ENCODE results near the gene AMDHD2.

DNA sequence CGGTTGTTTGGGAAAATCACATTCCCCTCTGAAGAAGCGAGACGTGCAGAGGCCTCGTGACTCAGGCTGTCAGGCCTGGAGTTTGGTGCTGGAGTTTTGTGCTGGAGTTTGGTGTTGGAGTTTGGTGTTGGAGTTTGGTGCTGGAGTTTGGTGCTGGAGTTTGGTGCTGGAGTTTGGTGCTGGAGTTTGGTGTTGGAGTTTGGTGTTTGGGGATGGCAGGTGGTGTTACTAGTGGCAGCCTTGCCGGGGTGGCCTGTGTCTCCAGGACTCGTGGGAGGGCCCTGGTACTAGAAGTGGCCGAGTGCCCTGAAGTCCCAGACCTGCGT lies 32.7 kb upstream of the AMDHD2 start:
- TF ChIP-seq CTCF (conservative IDR thresholded peaks at IDR 0.05; ENCODE audit: low read depth in 2 of 2), result no peak
- TF ChIP-seq, protein P1, sequence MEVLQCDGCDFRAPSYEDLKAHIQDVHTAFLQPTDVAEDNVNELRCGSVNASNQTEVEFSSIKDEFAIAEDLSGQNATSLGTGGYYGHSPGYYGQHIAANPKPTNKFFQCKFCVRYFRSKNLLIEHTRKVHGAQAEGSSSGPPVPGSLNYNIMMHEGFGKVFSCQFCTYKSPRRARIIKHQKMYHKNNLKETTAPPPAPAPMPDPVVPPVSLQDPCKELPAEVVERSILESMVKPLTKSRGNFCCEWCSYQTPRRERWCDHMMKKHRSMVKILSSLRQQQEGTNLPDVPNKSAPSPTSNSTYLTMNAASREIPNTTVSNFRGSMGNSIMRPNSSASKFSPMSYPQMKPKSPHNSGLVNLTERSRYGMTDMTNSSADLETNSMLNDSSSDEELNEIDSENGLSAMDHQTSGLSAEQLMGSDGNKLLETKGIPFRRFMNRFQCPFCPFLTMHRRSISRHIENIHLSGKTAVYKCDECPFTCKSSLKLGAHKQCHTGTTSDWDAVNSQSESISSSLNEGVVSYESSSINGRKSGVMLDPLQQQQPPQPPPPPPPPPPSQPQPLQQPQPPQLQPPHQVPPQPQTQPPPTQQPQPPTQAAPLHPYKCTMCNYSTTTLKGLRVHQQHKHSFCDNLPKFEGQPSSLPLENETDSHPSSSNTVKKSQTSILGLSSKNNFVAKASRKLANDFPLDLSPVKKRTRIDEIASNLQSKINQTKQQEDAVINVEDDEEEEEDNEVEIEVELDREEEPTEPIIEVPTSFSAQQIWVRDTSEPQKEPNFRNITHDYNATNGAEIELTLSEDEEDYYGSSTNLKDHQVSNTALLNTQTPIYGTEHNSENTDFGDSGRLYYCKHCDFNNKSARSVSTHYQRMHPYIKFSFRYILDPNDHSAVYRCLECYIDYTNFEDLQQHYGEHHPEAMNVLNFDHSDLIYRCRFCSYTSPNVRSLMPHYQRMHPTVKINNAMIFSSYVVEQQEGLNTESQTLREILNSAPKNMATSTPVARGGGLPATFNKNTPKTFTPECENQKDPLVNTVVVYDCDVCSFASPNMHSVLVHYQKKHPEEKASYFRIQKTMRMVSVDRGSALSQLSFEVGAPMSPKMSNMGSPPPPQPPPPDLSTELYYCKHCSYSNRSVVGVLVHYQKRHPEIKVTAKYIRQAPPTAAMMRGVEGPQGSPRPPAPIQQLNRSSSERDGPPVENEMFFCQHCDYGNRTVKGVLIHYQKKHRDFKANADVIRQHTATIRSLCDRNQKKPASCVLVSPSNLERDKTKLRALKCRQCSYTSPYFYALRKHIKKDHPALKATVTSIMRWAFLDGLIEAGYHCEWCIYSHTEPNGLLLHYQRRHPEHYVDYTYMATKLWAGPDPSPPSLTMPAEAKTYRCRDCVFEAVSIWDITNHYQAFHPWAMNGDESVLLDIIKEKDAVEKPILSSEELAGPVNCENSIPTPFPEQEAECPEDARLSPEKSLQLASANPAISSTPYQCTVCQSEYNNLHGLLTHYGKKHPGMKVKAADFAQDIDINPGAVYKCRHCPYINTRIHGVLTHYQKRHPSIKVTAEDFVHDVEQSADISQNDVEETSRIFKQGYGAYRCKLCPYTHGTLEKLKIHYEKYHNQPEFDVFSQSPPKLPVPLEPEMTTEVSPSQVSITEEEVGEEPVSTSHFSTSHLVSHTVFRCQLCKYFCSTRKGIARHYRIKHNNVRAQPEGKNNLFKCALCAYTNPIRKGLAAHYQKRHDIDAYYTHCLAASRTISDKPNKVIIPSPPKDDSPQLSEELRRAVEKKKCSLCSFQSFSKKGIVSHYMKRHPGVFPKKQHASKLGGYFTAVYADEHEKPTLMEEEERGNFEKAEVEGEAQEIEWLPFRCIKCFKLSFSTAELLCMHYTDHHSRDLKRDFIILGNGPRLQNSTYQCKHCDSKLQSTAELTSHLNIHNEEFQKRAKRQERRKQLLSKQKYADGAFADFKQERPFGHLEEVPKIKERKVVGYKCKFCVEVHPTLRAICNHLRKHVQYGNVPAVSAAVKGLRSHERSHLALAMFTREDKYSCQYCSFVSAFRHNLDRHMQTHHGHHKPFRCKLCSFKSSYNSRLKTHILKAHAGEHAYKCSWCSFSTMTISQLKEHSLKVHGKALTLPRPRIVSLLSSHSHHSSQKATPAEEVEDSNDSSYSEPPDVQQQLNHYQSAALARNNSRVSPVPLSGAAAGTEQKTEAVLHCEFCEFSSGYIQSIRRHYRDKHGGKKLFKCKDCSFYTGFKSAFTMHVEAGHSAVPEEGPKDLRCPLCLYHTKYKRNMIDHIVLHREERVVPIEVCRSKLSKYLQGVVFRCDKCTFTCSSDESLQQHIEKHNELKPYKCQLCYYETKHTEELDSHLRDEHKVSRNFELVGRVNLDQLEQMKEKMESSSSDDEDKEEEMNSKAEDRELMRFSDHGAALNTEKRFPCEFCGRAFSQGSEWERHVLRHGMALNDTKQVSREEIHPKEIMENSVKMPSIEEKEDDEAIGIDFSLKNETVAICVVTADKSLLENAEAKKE (CRISPR knock-in tag; IDR thresholded peaks at IDR 0.05), result no peak
- TF ChIP-seq CREB1 (CRISPR knock-in tag; IDR thresholded peaks at IDR 0.05; ENCODE audit: low read depth), result no peak
- TF ChIP-seq EZH2phosphoT487 (IDR thresholded peaks at IDR 0.05; ENCODE audit: unreplicated experiment), result no peak
- TF ChIP-seq EZH2 (IDR thresholded peaks at IDR 0.05; ENCODE audit: low read depth, unreplicated experiment), result no peak
- TF ChIP-seq POLR2AphosphoS5 (IDR thresholded peaks at IDR 0.05; ENCODE audit: low read depth), result no peak
- no peak for TF ChIP-seq REST (IDR thresholded peaks at IDR 0.05; ENCODE audit: unreplicated experiment)
- TF ChIP-seq ZNF114 (CRISPR knock-in tag; IDR thresholded peaks at IDR 0.05), result no peak
- TF ChIP-seq, protein P2, sequence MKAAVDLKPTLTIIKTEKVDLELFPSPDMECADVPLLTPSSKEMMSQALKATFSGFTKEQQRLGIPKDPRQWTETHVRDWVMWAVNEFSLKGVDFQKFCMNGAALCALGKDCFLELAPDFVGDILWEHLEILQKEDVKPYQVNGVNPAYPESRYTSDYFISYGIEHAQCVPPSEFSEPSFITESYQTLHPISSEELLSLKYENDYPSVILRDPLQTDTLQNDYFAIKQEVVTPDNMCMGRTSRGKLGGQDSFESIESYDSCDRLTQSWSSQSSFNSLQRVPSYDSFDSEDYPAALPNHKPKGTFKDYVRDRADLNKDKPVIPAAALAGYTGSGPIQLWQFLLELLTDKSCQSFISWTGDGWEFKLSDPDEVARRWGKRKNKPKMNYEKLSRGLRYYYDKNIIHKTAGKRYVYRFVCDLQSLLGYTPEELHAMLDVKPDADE (IDR thresholded peaks at IDR 0.05), result no peak
- TF ChIP-seq NANOG (IDR thresholded peaks at IDR 0.05; ENCODE audit: borderline replicate concordance), result no peak
- TF ChIP-seq STAT1 (IDR thresholded peaks at IDR 0.05; ENCODE audit: unreplicated experiment), result no peak
- TF ChIP-seq JUNB (IDR thresholded peaks at IDR 0.05; ENCODE audit: unreplicated experiment), result no peak
- TF ChIP-seq ZNF331 (CRISPR knock-in tag; IDR thresholded peaks at IDR 0.05; ENCODE audit: low read depth), result no peak

Data from GM23338 (cell line).